Esophagus squamous epithelium (tissue), 4 donors: ENCODE measurements around the gene TP53TG3D.
"Not testable (repeated sequence)": the region's sequence is repeated elsewhere in the genome, so short reads cannot be mapped to it uniquely, and the experiment has no call there.

Source experiments
- CTCF ChIP-seq, 6 experiments: fragments of 450-650 bp in 4 of 6; fragments of 200-600 bp in 2 of 6; sonication (generic) in 2 of 6; IDR thresholded peaks; one replicate each; pipeline ENCODE4 v1.5.1; 2016 to 2019; ENCODE audit warnings: antibody characterized with exemption in 6 of 6, mild to moderate bottlenecking in 4 of 6, moderate library complexity in 4 of 6
- POLR2A ChIP-seq, 4 donors: fragments of 450-650 bp; IDR thresholded peaks; one replicate each; pipeline ENCODE4 v1.6.1; 2017; ENCODE audit warnings: antibody characterized with exemption in 4 of 4, mild to moderate bottlenecking in 4 of 4, moderate library complexity in 3 of 4

GRCh38 chr16:32283024-32283423 lies 29.9 kb downstream of the TP53TG3D start:
- TF ChIP-seq CTCF, POLR2A (IDR thresholded peaks at IDR 0.05): not testable (repeated sequence)
